ENCODE data around the gene MKLN1.
"Not testable (repeated sequence)": the region's sequence is repeated elsewhere in the genome, so short reads cannot be mapped to it uniquely, and the experiment has no call there.

MKLN1 gene

GRCh38 chr7:131404226-131404911, 76.7 kb downstream of the MKLN1 start:
- DNase-seq, result no peak

- no peak for DNase-seq
Measured at GRCh38 chr7:131409129-131409766, 81.6 kb downstream of the MKLN1 start.

- DNase-seq, result no peak
Measured at GRCh38 chr7:131412031-131412430, 84.4 kb downstream of the MKLN1 start.

DNA sequence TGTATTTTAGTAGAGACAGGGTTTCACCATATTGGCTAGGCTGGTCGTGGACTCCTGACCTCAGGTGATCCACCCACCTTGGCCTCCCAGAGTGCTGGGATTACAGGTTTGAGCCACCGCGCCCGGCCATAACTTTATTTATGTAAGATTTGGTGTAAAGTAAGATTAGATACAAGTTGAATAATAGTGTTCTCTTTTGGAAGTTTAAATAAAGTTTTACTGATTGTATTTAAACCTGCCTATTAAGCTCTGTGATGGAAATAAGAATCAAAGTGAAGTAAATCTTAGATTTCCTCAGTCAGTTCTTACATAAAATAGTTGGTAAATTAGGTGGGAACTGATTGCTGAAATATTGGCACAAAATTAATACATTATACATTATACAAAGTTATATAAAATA, 86.0 kb downstream of the MKLN1 start:
- no peak for DNase-seq

GRCh38 chr7:131424219-131424822, 96.6 kb downstream of the MKLN1 start:
- DNase-seq, result peak; percentile 14

GRCh38 chr7:131425992-131426391, 98.3 kb downstream of the MKLN1 start:
- peak; percentile 41 for DNase-seq

GRCh38 chr7:131430826-131431225, 103.2 kb downstream of the MKLN1 start:
- DNase-seq, result not testable (repeated sequence)

- DNase-seq, result peak; percentile 21
Measured at GRCh38 chr7:131431289-131431688, 103.6 kb downstream of the MKLN1 start.

DNA sequence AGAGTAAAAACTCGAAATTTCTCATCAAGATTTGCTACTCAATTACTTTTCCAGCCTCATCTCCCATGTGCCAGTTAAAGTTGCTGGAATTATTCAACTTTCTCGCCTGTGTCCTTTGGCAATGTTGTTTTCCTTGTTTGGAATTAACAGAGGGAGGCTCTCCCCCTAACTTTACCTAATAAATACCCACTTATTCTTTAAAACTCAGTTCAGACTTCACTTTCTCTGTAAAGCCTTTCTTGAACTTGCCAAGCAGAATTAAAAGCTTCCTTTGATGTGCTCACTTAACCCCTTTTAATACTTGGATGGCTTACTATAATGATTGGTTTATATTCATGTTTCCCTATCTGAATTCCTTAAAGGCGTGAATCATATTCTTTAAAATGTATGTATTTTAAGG, 104.1 kb downstream of the MKLN1 start:
- DNase-seq, result no peak

GRCh38 chr7:131436384-131436783, 108.7 kb downstream of the MKLN1 start:
- DNase-seq, result no peak

DNA sequence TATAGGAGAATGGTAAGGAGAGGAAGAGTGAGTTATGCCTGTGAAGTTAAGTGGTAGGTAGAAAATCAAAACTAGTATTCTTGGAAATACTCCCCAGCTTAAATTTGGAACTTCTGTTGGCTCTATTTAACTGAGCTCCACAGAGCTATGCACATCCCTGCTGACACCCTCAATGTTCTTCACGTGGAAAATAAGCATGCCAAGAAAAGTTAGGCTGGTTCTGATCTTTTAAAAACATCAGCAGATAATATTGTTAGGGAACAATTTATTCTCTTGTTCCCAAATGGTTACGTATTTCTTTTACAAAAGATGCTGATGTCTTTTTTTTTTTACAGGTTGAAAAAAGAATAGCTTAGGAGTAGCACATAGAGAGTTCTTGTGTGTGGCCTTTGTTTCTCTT, 111.3 kb downstream of the MKLN1 start:
- no peak for DNase-seq

DNA sequence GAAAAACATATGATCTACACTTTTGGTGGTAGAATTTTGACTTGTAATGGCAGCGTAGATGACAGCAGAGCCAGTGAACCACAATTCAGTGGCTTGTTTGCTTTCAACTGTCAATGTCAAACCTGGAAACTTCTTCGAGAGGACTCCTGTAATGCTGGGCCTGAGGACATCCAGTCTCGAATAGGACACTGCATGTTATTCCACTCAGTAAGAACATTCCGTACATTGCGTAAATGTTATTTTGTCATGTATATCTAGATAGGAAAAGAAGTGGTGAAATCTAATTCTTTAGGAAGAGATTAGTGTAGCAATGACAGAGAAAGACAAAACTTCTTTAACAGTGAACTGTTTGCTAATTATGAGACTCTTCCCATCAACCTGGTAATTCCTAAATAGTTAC, 115.8 kb downstream of the MKLN1 start:
- DNase-seq, result no peak

DNA sequence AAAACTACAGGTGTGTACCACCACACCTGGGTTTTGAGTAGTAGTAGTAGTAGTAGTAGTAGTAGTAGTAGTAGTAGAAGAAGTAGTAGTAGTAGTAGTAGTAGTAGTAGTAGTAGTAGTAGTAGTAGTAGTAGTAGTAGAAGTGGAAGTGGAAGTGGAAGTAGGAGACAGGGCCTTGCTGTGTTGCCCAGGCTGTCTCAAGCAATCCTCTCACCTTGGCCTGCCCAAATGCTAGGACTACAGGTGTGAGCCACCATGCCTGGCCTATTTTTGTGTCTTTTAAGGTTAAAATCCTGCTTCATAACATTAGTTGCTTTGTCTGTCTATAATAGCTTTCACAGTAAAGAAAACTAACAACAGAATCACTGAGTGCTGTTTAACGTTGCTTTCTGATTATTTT, 117.0 kb downstream of the MKLN1 start:
- no peak for DNase-seq

- no peak for DNase-seq
Measured at GRCh38 chr7:131449373-131449902, 121.8 kb downstream of the MKLN1 start.

DNA sequence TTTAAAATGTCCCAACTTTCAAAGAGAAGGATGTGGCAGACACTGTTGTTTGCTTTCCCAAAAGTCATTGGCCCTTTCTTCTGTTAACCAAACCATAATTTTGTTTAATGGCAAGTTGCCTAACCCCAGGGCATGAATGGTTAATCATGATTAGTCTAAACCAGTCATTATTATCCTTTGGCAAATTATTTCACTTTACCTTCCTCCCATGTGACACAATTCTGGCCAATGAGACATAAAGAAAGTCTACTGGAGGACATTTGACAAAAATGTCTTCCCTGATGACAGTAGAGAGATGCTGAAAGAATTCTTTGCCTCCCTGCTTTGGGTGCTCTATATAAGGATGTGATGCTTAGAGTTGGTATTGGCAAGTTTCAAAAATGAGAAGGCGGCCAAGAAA, 126.8 kb downstream of the MKLN1 start:
- DNase-seq, result no peak

GRCh38 chr7:131455001-131455400, 127.3 kb downstream of the MKLN1 start:
- no peak for DNase-seq

- no peak for DNase-seq
Measured at GRCh38 chr7:131455546-131455945, 127.9 kb downstream of the MKLN1 start.

GRCh38 chr7:131456338-131456737, 128.7 kb downstream of the MKLN1 start:
- no peak for DNase-seq

GRCh38 chr7:131459256-131459655, 131.6 kb downstream of the MKLN1 start:
- no peak for DNase-seq

DNA sequence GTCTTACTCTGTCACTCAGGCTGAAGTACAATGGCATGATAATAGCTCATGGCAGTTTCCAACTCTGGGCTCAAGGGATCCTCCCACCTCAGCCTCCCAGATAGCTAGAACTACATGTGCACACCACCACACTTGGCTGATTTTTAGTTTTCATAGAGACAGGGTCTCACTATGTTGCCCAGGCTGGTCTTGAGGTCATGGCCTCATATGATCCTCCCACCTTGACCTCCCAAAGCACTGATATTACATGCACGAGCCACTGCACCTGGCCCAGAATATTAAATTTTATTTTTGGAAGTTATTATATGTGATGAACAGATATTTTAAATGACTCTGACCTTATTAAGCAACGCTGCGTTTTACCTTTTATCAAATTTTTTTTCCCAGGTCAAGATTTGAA, 134.4 kb downstream of the MKLN1 start:
- no peak for DNase-seq

GRCh38 chr7:131462715-131463114, 135.0 kb downstream of the MKLN1 start:
- DNase-seq, result not testable (repeated sequence)

GRCh38 chr7:131466735-131467365, 139.2 kb downstream of the MKLN1 start:
- DNase-seq, result no peak

- DNase-seq, result no peak
Measured at GRCh38 chr7:131467788-131468187, 140.1 kb downstream of the MKLN1 start.

All from DMS79 treated with DMSO at 0.1 percent for 48 hours (cell line).